GM12878 (cell line): ENCODE measurements around the gene TMEM167B. TPM values are rescaled to one million over a fixed set of nuclear protein-coding genes. Genes with fewer than 3 reads are reported as not detected.

Source experiments
- ATAC-seq: fragments of 200-7000 bp; cut with Tn5 transposase; 3 replicates; pipeline ENCODE4 v1.9.1; 2020; ENCODE audit warnings: mild to moderate bottlenecking, moderate library complexity
- BruUV-seq: library from RNA; stranded (reverse); fragments of 400-500 nt; replicated peaks from 2 replicates; lab custom pipeline; 2021; lab: Mats Ljungman, UMichigan
- CTCF ChIA-PET: fragments of 300-600 bp; sonication (Branson Sonifier 250); formaldehyde crosslinking; extraction: SDS; loops from one replicate; lab custom pipeline; 2021; ENCODE audit warnings: inconsistent platforms; lab: Yijun Ruan, JAX
- POLR2A ChIA-PET: fragments of 350-600 bp; formaldehyde crosslinking; extraction: SDS; loops from one replicate; lab custom pipeline; 2021; ENCODE audit warnings: inconsistent platforms; lab: Charles Lee
- RAD21 ChIA-PET: fragments of 300-600 bp; sonication (Branson Sonifier 250); formaldehyde crosslinking; loops from one replicate; lab custom pipeline; 2023; ENCODE audit warnings: antibody characterized with exemption; ENCODE audit not compliant: unreplicated experiment; lab: Charles Lee
- SMC1A ChIA-PET: fragments of 300-600 bp; sonication (Branson Sonifier 250); formaldehyde crosslinking; loops from one replicate; lab custom pipeline; 2023; ENCODE audit not compliant: unreplicated experiment, uncharacterized antibody; lab: Charles Lee
- DNase-seq: peaks from one replicate; pipeline ENCODE4 v3.0.0-alpha.2; 2011; ENCODE audit warnings: low read depth, low spot score
- FAIRE-seq: peaks from 3 replicates; lab custom pipeline; 2011; peaks lifted over from hg19 to GRCh38; lab: Jason Lieb, UNC
- H2AFZ ChIP-seq: 2 replicates; pipeline ENCODE4 v1.6.0; 2011; ENCODE audit warnings: low read depth, low read length, control low read depth; ENCODE audit not compliant: control insufficient read depth
- H3K27ac ChIP-seq: 2 replicates; pipeline ENCODE4 v1.5.1; 2011; ENCODE audit warnings: control low read depth; ENCODE audit not compliant: control insufficient read depth, insufficient read depth
- H3K27me3 ChIP-seq, 2 experiments: replicated peaks in 1 of 2; 2 replicates each; pipeline versions ENCODE4 v1.6.0 to v1.6.1; 2011; ENCODE audit warnings: low read length in 1 of 2; ENCODE audit not compliant: control insufficient read depth in 2 of 2, insufficient read depth in 2 of 2
- H3K36me3 ChIP-seq, 2 experiments: 2 replicates each; pipeline ENCODE4 v1.5.1; 2011; ENCODE audit warnings: low read length in 1 of 2; ENCODE audit not compliant: control insufficient read depth in 2 of 2, insufficient read depth in 2 of 2
- H3K4me1 ChIP-seq: 2 replicates; pipeline ENCODE4 v1.6.1; 2011; ENCODE audit warnings: mild to moderate bottlenecking, low read length, moderate library complexity, mixed read lengths; ENCODE audit not compliant: control insufficient read depth, insufficient read depth
- H3K4me2 ChIP-seq: 2 replicates; pipeline ENCODE4 v1.6.0; 2011; ENCODE audit warnings: control low read depth; ENCODE audit not compliant: control insufficient read depth, insufficient read depth
- H3K4me3 ChIP-seq: fragments of 200-600 bp; sonication (generic); 2 replicates; pipeline ENCODE4 v1.5.1; 2016
- H3K79me2 ChIP-seq: 2 replicates; pipeline ENCODE4 v1.6.0; 2011; ENCODE audit warnings: low read length; ENCODE audit not compliant: control insufficient read depth, insufficient read depth
- H3K9ac ChIP-seq: 2 replicates; pipeline ENCODE4 v1.8.0; 2011; ENCODE audit warnings: low read length, control low read depth, mixed read lengths; ENCODE audit not compliant: control insufficient read depth, insufficient read depth
- H3K9me3 ChIP-seq: replicated peaks from 3 replicates; pipeline ENCODE4 v1.5.1; 2011; ENCODE audit warnings: mild to moderate bottlenecking, low read length; ENCODE audit not compliant: control insufficient read depth, insufficient read depth
- H4K20me1 ChIP-seq: 2 replicates; pipeline ENCODE4 v1.6.0; 2011; ENCODE audit not compliant: control insufficient read depth, insufficient read depth
- BRCA1 ChIP-seq: IDR thresholded peaks from 2 replicates; pipeline ENCODE4 v1.6.1; 2011; ENCODE audit warnings: low read depth, low read length, improper control_type of control experiment
- ESRRA ChIP-seq: IDR thresholded peaks from 2 replicates; pipeline ENCODE4 v1.6.1; 2012; ENCODE audit warnings: mild to moderate bottlenecking, low read length, improper control_type of control experiment
- KLF5 ChIP-seq: fragments of 450-650 bp; IDR thresholded peaks from 2 replicates; pipeline ENCODE4 v1.6.1; 2014; ENCODE audit warnings: mild to moderate bottlenecking; ENCODE audit not compliant: partially characterized antibody
- NR2C2 ChIP-seq: IDR thresholded peaks from 2 replicates; pipeline ENCODE4 v1.6.1; 2011; ENCODE audit warnings: borderline replicate concordance, low read depth; ENCODE audit not compliant: control insufficient read depth, insufficient read length
- POLR2A ChIP-seq: IDR thresholded peaks from 2 replicates; pipeline ENCODE4 v1.6.1; 2011; ENCODE audit warnings: low read depth, mild to moderate bottlenecking, low read length
- SIX5 ChIP-seq: IDR thresholded peaks from 2 replicates; pipeline ENCODE4 v1.6.1; 2011; ENCODE audit warnings: mild to moderate bottlenecking, low read depth, low read length, moderate library complexity; ENCODE audit not compliant: severe bottlenecking
- SMC3 ChIP-seq: IDR thresholded peaks from 2 replicates; pipeline ENCODE4 v1.6.1; 2011; ENCODE audit warnings: low read length, improper control_type of control experiment, borderline replicate concordance
- ZNF217 ChIP-seq: fragments of 450-650 bp; IDR thresholded peaks from 2 replicates; pipeline ENCODE4 v1.6.1; 2017; ENCODE audit warnings: antibody characterized with exemption, mild to moderate bottlenecking
- ZNF274 ChIP-seq: IDR thresholded peaks from one replicate; pipeline ENCODE4 v1.8.0; 2011; ENCODE audit not compliant: insufficient read length, insufficient read depth
- ZNF622 ChIP-seq: fragments of 450-650 bp; IDR thresholded peaks from 2 replicates; pipeline ENCODE4 v1.6.1; 2017; ENCODE audit warnings: mild to moderate bottlenecking, inconsistent platforms
- WGBS: methylation state at CpG from one replicate; pipeline ENCODE4 v1.1.6; 2016; ENCODE audit warnings: low lambda C conversion rate; ENCODE audit not compliant: insufficient replicate concordance, insufficient coverage; ENCODE audit errors: missing lambda C conversion rate; 5-methylcytosine and 5-hydroxymethylcytosine counted together
- in situ Hi-C: fragments of 300-500 bp; cut with MboI; formaldehyde crosslinking; loops from 9 replicates; pipeline ENCODE4 v1.14.3; 2018; ENCODE audit warnings: mixed read lengths
- intact Hi-C: fragments of 100-400 bp; cut with micrococcal nuclease; formaldehyde crosslinking; loops from one replicate; pipeline ENCODE4 v1.14.2; 2022; ENCODE audit not compliant: unreplicated experiment
- polyA plus RNA-seq, 11 experiments: library from polyadenylated mRNA; depleted of rRNA in 4 of 11; unstranded in 6 of 11; stranded (reverse) in 5 of 11; fragments of >200 nt; fragmentation: Nextera tagmentation in 4 of 11; fragmentation: Illumina TruSeq in 1 of 11; extraction: Ambion mirVana in 4 of 11; extraction: Trizol in 1 of 11; gene quantifications; 1 replicate in 1 of 11; 2 replicates in 10 of 11; pipeline versions ENCODE4 v1.2.1 to v1.2.3, GENCODE V29; 2011 to 2016; ENCODE audit warnings: inconsistent platforms in 2 of 11, missing spikeins in 2 of 11, low read depth in 1 of 11
- total RNA-seq, 4 experiments: library from RNA; depleted of rRNA in 3 of 4; stranded (reverse); fragments of >200 nt in 3 of 4; fragmentation: Illumina TruSeq in 1 of 4; extraction: Trizol in 1 of 4; gene quantifications; 2 replicates each; pipeline versions ENCODE4 v1.2.1 to v1.2.3, GENCODE V29; 2013 to 2021
- TF ChIP-seq, protein P1 (sequence below): IDR thresholded peaks from 2 replicates; pipeline ENCODE4 v1.6.1; 2011; ENCODE audit warnings: low read depth, low read length, improper control_type of control experiment, borderline replicate concordance
- TF ChIP-seq, protein P2 (sequence below): IDR thresholded peaks from 2 replicates; pipeline ENCODE4 v1.6.1; 2011; ENCODE audit warnings: borderline replicate concordance, low read depth, mild to moderate bottlenecking, moderate library complexity, mixed read lengths, low read length; ENCODE audit not compliant: insufficient read depth; ENCODE audit errors: extremely low read length
- TF ChIP-seq, protein P3 (sequence below): fragments of 450-650 bp; IDR thresholded peaks from 2 replicates; pipeline ENCODE4 v1.6.1; 2018; ENCODE audit warnings: mild to moderate bottlenecking, low read depth, moderate library complexity; ENCODE audit not compliant: partially characterized antibody

Gene TMEM167B
- total and polyA plus RNA-seq, 10 of the 15 experiments (the other 5 are each of a cell fraction or from before 2014, with no cell fraction given): 15.6 to 26.1 (median 21.1) TPM

DNA sequence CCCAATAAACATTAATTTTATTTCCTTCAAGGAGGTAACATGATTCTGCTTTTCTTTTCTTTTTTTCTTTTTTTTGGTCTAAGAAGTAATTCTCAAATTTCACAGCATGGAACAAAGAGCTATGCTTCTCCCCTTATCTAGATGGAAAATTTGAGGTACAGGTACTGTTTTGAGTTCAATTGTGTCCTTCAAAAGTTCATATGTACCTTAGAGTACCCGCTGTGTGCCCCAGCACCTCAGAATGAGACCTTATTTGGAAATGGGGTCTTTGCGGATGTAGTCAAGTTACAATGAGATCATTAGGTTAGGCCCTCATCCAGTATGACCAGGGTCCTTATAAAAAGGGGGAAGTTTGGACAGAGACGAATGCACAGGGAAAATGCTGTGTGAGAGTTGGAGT is 45.4 kb downstream of the TMEM167B start (continued):
- TF ChIP-seq, protein P1, sequence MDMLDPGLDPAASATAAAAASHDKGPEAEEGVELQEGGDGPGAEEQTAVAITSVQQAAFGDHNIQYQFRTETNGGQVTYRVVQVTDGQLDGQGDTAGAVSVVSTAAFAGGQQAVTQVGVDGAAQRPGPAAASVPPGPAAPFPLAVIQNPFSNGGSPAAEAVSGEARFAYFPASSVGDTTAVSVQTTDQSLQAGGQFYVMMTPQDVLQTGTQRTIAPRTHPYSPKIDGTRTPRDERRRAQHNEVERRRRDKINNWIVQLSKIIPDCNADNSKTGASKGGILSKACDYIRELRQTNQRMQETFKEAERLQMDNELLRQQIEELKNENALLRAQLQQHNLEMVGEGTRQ: no peak
- TF ChIP-seq POLR2A: no peak
- TF ChIP-seq, protein P2, sequence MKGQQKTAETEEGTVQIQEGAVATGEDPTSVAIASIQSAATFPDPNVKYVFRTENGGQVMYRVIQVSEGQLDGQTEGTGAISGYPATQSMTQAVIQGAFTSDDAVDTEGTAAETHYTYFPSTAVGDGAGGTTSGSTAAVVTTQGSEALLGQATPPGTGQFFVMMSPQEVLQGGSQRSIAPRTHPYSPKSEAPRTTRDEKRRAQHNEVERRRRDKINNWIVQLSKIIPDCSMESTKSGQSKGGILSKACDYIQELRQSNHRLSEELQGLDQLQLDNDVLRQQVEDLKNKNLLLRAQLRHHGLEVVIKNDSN: no peak
- TF ChIP-seq SMC3: no peak
- TF ChIP-seq ESRRA: no peak

DNA sequence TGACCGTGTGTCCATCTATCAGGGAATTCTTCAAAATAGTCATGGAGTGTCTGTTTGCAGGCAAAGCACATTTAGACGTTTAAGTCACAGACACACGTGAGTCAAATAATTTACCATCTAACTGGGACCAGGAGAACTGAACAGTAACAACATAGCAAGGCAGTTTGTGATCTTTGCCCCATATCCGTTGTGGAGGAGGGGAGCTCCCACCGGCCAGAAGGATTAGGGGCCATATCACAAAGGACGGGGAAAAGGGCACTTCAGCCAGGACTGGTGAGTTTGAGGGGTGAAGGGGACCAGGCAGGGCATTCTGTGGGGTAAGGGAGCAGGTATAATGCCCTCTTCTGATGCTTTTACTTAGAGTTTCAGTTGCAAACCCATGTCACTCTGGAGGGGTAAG is 46.2 kb downstream of the TMEM167B start:
- Histone ChIP-seq H2AFZ (no peak overlapping the region), H3K9ac (no peak overlapping the region), H4K20me1 (no peaks in the 10 kb centered on the region), H3K4me3 (no peak overlapping the region), H3K79me2 (no peaks in the 10 kb centered on the region), H3K27ac (no peak overlapping the region), H3K4me2 (no peak overlapping the region), H3K9me3 (no peaks in the 10 kb centered on the region), H3K27me3 (no peaks in the 10 kb centered on the region), H3K4me1 (peaks cover 10% of the 10 kb centered on the region), H3K36me3 (no peaks in the 10 kb centered on the region)
- POLR2A ChIA-PET: no interaction called here
- 29% methylated on average over 6 of the region's 6 CpGs for WGBS
- in situ Hi-C loops: no loop called here
- CTCF ChIA-PET: no interaction called here
- FAIRE-seq (no peak), DNase-seq (no peak), ATAC-seq (no peak)
- TF ChIP-seq BRCA1: no peak
- TF ChIP-seq KLF5: no peak
- no peak for TF ChIP-seq SIX5
- TF ChIP-seq NR2C2: no peak
- no peak for TF ChIP-seq ZNF217
- no peak for TF ChIP-seq ZNF274
- TF ChIP-seq, protein P3, sequence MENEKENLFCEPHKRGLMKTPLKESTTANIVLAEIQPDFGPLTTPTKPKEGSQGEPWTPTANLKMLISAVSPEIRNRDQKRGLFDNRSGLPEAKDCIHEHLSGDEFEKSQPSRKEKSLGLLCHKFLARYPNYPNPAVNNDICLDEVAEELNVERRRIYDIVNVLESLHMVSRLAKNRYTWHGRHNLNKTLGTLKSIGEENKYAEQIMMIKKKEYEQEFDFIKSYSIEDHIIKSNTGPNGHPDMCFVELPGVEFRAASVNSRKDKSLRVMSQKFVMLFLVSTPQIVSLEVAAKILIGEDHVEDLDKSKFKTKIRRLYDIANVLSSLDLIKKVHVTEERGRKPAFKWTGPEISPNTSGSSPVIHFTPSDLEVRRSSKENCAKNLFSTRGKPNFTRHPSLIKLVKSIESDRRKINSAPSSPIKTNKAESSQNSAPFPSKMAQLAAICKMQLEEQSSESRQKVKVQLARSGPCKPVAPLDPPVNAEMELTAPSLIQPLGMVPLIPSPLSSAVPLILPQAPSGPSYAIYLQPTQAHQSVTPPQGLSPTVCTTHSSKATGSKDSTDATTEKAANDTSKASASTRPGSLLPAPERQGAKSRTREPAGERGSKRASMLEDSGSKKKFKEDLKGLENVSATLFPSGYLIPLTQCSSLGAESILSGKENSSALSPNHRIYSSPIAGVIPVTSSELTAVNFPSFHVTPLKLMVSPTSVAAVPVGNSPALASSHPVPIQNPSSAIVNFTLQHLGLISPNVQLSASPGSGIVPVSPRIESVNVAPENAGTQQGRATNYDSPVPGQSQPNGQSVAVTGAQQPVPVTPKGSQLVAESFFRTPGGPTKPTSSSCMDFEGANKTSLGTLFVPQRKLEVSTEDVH: no peak
- TF ChIP-seq ZNF622: no peak
- intact Hi-C loops: no loop called here
- no TSS peak for BruUV-seq
- RAD21 ChIA-PET: no interaction called here
- SMC1A ChIA-PET: no interaction called here
